Upper lobe of left lung (tissue), 4 donors: ENCODE results near the gene GSX2.

ENCODE experiments used
- CTCF ChIP-seq, 6 experiments: fragments of 450-650 bp in 4 of 6; fragments of 200-600 bp in 2 of 6; sonication (generic) in 2 of 6; IDR thresholded peaks; one replicate each; pipeline ENCODE4 v1.5.1; 2016 to 2019; ENCODE audit warnings: antibody characterized with exemption in 6 of 6
- EP300 ChIP-seq, 4 donors: sonication (generic); formaldehyde crosslinking; IDR thresholded peaks; one replicate each; pipeline ENCODE4 v1.5.1; 2017; ENCODE audit warnings: antibody characterized with exemption in 4 of 4, control low read depth in 2 of 4
- POLR2A ChIP-seq, 4 donors: fragments of 450-650 bp; IDR thresholded peaks; one replicate each; pipeline ENCODE4 v1.5.1; 2016 to 2017; ENCODE audit warnings: antibody characterized with exemption in 4 of 4, mild to moderate bottlenecking in 2 of 4
- POLR2AphosphoS5 ChIP-seq, 2 donors: sonication (generic); formaldehyde crosslinking; IDR thresholded peaks; one replicate each; pipeline ENCODE4 v1.5.1; 2017; ENCODE audit warnings: antibody characterized with exemption in 2 of 2

- TF ChIP-seq EP300 (IDR thresholded peaks at IDR 0.05) (no peak), POLR2AphosphoS5 (IDR thresholded peaks at IDR 0.05) (no peak), POLR2A (IDR thresholded peaks at IDR 0.05) (no peak), CTCF (IDR thresholded peaks at IDR 0.05) (no peak)
Observed at GRCh38 chr4:54085284-54085683, 14.7 kb upstream of the GSX2 start.
